ENCODE measurements around the gene UST. TPM values are rescaled to one million over a fixed set of nuclear protein-coding genes. Genes with fewer than 3 reads are reported as not detected.
"Not testable (repeated sequence)": the region's sequence is repeated elsewhere in the genome, so short reads cannot be mapped to it uniquely, and the experiment has no call there.

Gene UST
- total RNA-seq, 1 experiment from 2014 or later, result 7.6 TPM

- peaks cover 20% of the 10 kb centered on the region for H3K4me1 ChIP-seq (replicated peaks)
- peaks cover 3% of the 10 kb centered on the region for H3K9me3 ChIP-seq (replicated peaks)
- no peak for DNase-seq (ENCODE audit: low read depth in 1 of 2, low spot score in 2 of 2)
- H3K4me3 ChIP-seq, result no peak overlapping the region
- H3K27me3 ChIP-seq (replicated peaks), result no peaks in the 10 kb centered on the region
- no peaks in the 10 kb centered on the region for H3K36me3 ChIP-seq
- no peak overlapping the region for H3K27ac ChIP-seq
Measured at GRCh38 chr6:149003560-149003959, 256.7 kb downstream of the UST start.

- no peak for DNase-seq (ENCODE audit: low read depth in 1 of 2, low spot score in 2 of 2)
- Histone ChIP-seq H3K4me3 (no peak overlapping the region), H3K27me3 (replicated peaks) (no peaks in the 10 kb centered on the region), H3K9me3 (replicated peaks) (peaks cover 3% of the 10 kb centered on the region), H3K36me3 (no peaks in the 10 kb centered on the region), H3K4me1 (replicated peaks) (peaks cover 9% of the 10 kb centered on the region), H3K27ac (no peak overlapping the region)
Measured at GRCh38 chr6:149004664-149005063, 257.8 kb downstream of the UST start.

GRCh38 chr6:149006236-149006635 is 259.4 kb downstream of the UST start:
- not testable (repeated sequence) for H3K27ac ChIP-seq; H3K4me3 ChIP-seq; DNase-seq (ENCODE audit: low read depth in 1 of 2, low spot score in 2 of 2); H3K36me3 ChIP-seq; H3K27me3 ChIP-seq (replicated peaks); H3K9me3 ChIP-seq (replicated peaks)
- H3K4me1 ChIP-seq (replicated peaks), result peaks cover 11% of the 10 kb centered on the region

GRCh38 chr6:149006671-149007070 is 259.8 kb downstream of the UST start:
- H3K36me3 ChIP-seq, result no peaks in the 10 kb centered on the region
- no peak overlapping the region for H3K27ac ChIP-seq
- DNase-seq (ENCODE audit: low read depth in 1 of 2, low spot score in 2 of 2), result no peak
- H3K27me3 ChIP-seq (replicated peaks), result no peaks in the 10 kb centered on the region
- no peak overlapping the region for H3K4me3 ChIP-seq
- H3K4me1 ChIP-seq (replicated peaks), result peaks cover 15% of the 10 kb centered on the region
- H3K9me3 ChIP-seq (replicated peaks), result peaks cover 4% of the 10 kb centered on the region; the same call in 1 of the 2 replicates

- Histone ChIP-seq H3K27me3 (replicated peaks) (no peaks in the 10 kb centered on the region), H3K36me3 (no peaks in the 10 kb centered on the region), H3K9me3 (replicated peaks) (peaks cover 4% of the 10 kb centered on the region; the same call in 1 of the 2 replicates), H3K27ac (no peak overlapping the region), H3K4me3 (no peak overlapping the region), H3K4me1 (replicated peaks) (peaks cover 24% of the 10 kb centered on the region)
- DNase-seq (ENCODE audit: low read depth in 1 of 2, low spot score in 2 of 2), result no peak
Measured at GRCh38 chr6:149007846-149008245, 261.0 kb downstream of the UST start.

GRCh38 chr6:149008741-149009140 is 261.9 kb downstream of the UST start:
- H3K4me1 ChIP-seq (replicated peaks), result peaks cover 24% of the 10 kb centered on the region
- H3K4me3 ChIP-seq, result no peak overlapping the region
- no peak for DNase-seq (ENCODE audit: low read depth in 1 of 2, low spot score in 2 of 2)
- no peaks in the 10 kb centered on the region for H3K27me3 ChIP-seq (replicated peaks)
- no peaks in the 10 kb centered on the region for H3K36me3 ChIP-seq
- H3K9me3 ChIP-seq (replicated peaks), result peaks cover 4% of the 10 kb centered on the region; the same call in 1 of the 2 replicates
- H3K27ac ChIP-seq, result no peak overlapping the region

- no peak overlapping the region for H3K4me3 ChIP-seq
- peak; percentile 85 to 87 for DNase-seq (ENCODE audit: low read depth in 1 of 2, low spot score in 2 of 2)
- peak overlapping the region; percentile 85 for H3K27ac ChIP-seq
- no peaks in the 10 kb centered on the region for H3K36me3 ChIP-seq
- H3K4me1 ChIP-seq (replicated peaks), result peaks cover 24% of the 10 kb centered on the region
- H3K27me3 ChIP-seq (replicated peaks), result no peaks in the 10 kb centered on the region
- H3K9me3 ChIP-seq (replicated peaks), result peaks cover 4% of the 10 kb centered on the region; the same call in 1 of the 2 replicates
Measured at GRCh38 chr6:149012040-149012545, 265.3 kb downstream of the UST start.

GRCh38 chr6:149013586-149014344 is 266.9 kb downstream of the UST start:
- peaks cover 4% of the 10 kb centered on the region; the same call in 1 of the 2 replicates for H3K9me3 ChIP-seq (replicated peaks)
- no peaks in the 10 kb centered on the region for H3K36me3 ChIP-seq
- H3K4me3 ChIP-seq, result no peak overlapping the region
- H3K27me3 ChIP-seq (replicated peaks), result no peaks in the 10 kb centered on the region; the same call in 1 of the 2 replicates
- peaks cover 24% of the 10 kb centered on the region for H3K4me1 ChIP-seq (replicated peaks)
- no peak for DNase-seq (ENCODE audit: low read depth in 1 of 2, low spot score in 2 of 2)
- no peak overlapping the region for H3K27ac ChIP-seq

- H3K9me3 ChIP-seq (replicated peaks), result peaks cover 4% of the 10 kb centered on the region; the same call in 1 of the 2 replicates
- H3K4me1 ChIP-seq (replicated peaks), result peaks cover 24% of the 10 kb centered on the region
- no peaks in the 10 kb centered on the region for H3K36me3 ChIP-seq
- no peak overlapping the region for H3K27ac ChIP-seq
- no peak for DNase-seq (ENCODE audit: low read depth in 1 of 2, low spot score in 2 of 2)
- no peaks in the 10 kb centered on the region; the same call in 1 of the 2 replicates for H3K27me3 ChIP-seq (replicated peaks)
- H3K4me3 ChIP-seq, result no peak overlapping the region
Measured at GRCh38 chr6:149014631-149015534, 268.1 kb downstream of the UST start.

- Histone ChIP-seq H3K27me3 (replicated peaks) (no peaks in the 10 kb centered on the region; the same call in 1 of the 2 replicates), H3K4me1 (replicated peaks) (peaks cover 18% of the 10 kb centered on the region), H3K4me3 (no peak overlapping the region), H3K36me3 (no peaks in the 10 kb centered on the region), H3K9me3 (replicated peaks) (no peaks in the 10 kb centered on the region), H3K27ac (no peak overlapping the region)
- DNase-seq (ENCODE audit: low read depth in 1 of 2, low spot score in 2 of 2), result no peak
Measured at GRCh38 chr6:149015535-149016525, 269.0 kb downstream of the UST start.

- H3K4me1 ChIP-seq (replicated peaks), result peaks cover 9% of the 10 kb centered on the region
- no peak overlapping the region for H3K4me3 ChIP-seq
- no peaks in the 10 kb centered on the region for H3K36me3 ChIP-seq
- no peak overlapping the region for H3K27ac ChIP-seq
- no peak for DNase-seq (ENCODE audit: low read depth in 1 of 2, low spot score in 2 of 2)
- no peaks in the 10 kb centered on the region for H3K9me3 ChIP-seq (replicated peaks)
- H3K27me3 ChIP-seq (replicated peaks), result no peaks in the 10 kb centered on the region; the same call in 1 of the 2 replicates
Measured at GRCh38 chr6:149016716-149017115, 269.9 kb downstream of the UST start.

- H3K4me1 ChIP-seq (replicated peaks), result no peaks in the 10 kb centered on the region
- DNase-seq (ENCODE audit: low read depth in 1 of 2, low spot score in 2 of 2), result no peak
Measured at GRCh38 chr6:149020319-149020718, 273.5 kb downstream of the UST start.

GRCh38 chr6:149024361-149024760 is 277.5 kb downstream of the UST start:
- Histone ChIP-seq H3K9me3 (replicated peaks) (no peaks in the 10 kb centered on the region), H3K36me3 (no peaks in the 10 kb centered on the region), H3K27ac (no peak overlapping the region), H3K4me1 (replicated peaks) (peaks cover 13% of the 10 kb centered on the region), H3K27me3 (replicated peaks) (no peaks in the 10 kb centered on the region), H3K4me3 (no peak overlapping the region)
- DNase-seq (ENCODE audit: low read depth in 1 of 2, low spot score in 2 of 2), result no peak

More at GRCh38 chr6:149020319-149020718, 273.5 kb downstream of the UST start:
- H3K27ac ChIP-seq, result no peak overlapping the region
- H3K36me3 ChIP-seq, result no peaks in the 10 kb centered on the region
- no peaks in the 10 kb centered on the region; the same call in 1 of the 2 replicates for H3K27me3 ChIP-seq (replicated peaks)
- H3K9me3 ChIP-seq (replicated peaks), result no peaks in the 10 kb centered on the region
- H3K4me3 ChIP-seq, result no peak overlapping the region

Measured in SJSA1 (cell line).